Measurements from ENCODE around the gene PUS10.

DNA sequence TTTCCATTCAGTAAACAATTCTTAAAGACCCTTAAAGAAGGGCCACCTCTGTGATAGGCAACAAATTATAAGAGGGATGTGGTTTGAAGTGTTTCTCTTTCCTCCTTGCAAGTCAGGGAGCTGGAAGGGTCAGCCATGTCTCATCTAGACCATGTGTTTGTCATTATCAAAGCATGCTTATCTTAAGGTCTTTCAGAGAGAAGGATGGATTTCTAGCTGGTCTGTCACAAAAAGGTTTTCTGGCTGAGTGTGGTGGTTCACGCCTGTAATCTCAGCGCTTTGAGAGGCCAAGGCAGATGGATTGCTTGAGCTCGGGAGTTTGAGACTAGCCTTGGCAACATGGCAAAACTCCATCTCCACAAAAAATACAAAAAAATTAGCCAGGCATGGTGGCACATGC, 59.7 kb downstream of the PUS10 start:
- TF ChIP-seq, protein P1, sequence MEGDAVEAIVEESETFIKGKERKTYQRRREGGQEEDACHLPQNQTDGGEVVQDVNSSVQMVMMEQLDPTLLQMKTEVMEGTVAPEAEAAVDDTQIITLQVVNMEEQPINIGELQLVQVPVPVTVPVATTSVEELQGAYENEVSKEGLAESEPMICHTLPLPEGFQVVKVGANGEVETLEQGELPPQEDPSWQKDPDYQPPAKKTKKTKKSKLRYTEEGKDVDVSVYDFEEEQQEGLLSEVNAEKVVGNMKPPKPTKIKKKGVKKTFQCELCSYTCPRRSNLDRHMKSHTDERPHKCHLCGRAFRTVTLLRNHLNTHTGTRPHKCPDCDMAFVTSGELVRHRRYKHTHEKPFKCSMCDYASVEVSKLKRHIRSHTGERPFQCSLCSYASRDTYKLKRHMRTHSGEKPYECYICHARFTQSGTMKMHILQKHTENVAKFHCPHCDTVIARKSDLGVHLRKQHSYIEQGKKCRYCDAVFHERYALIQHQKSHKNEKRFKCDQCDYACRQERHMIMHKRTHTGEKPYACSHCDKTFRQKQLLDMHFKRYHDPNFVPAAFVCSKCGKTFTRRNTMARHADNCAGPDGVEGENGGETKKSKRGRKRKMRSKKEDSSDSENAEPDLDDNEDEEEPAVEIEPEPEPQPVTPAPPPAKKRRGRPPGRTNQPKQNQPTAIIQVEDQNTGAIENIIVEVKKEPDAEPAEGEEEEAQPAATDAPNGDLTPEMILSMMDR (IDR thresholded peaks at IDR 0.05), result no peak
- TF ChIP-seq POLR2A (IDR thresholded peaks at IDR 0.05), result no peak

Data from adrenal gland (tissue), 5 donors.